SK-N-SH treated with all-trans-retinoic acid at 6 μM for 48 hours (cell line): ENCODE measurements around the gene DNASE2.
A peak's percentile ranks its signal among the peaks of the same experiment; 100 is the strongest.

ENCODE experiments used
- ATAC-seq: fragments of 200-7000 bp; cut with Tn5 transposase; 3 replicates; pipeline ENCODE4 v1.9.1; 2020; ENCODE audit warnings: mild to moderate bottlenecking, moderate library complexity
- ARNTL ChIP-seq: fragments of 450-650 bp; formaldehyde crosslinking; IDR thresholded peaks from 2 replicates; pipeline ENCODE4 v1.5.0; 2020; ENCODE audit warnings: low read depth, mild to moderate bottlenecking, moderate library complexity, borderline replicate concordance
- CSDC2 ChIP-seq: fragments of 250-450 bp; sonication (Bioruptor Pico); IDR thresholded peaks from 2 replicates; pipeline ENCODE4 v1.5.0; 2020; ENCODE audit warnings: mild to moderate bottlenecking, moderate library complexity
- ESRRG ChIP-seq: fragments of 250-450 bp; sonication (Bioruptor Pico); IDR thresholded peaks from 2 replicates; pipeline ENCODE4 v1.6.1; 2021; ENCODE audit warnings: mild to moderate bottlenecking
- GLIS3 ChIP-seq: fragments of 250-450 bp; sonication (Bioruptor Pico); IDR thresholded peaks from 2 replicates; pipeline ENCODE4 v1.5.0; 2020; ENCODE audit warnings: mild to moderate bottlenecking, moderate library complexity
- ISL1 ChIP-seq: fragments of 250-450 bp; sonication (Bioruptor Pico); IDR thresholded peaks from 2 replicates; pipeline ENCODE4 v2.1.2; 2022; ENCODE audit warnings: mild to moderate bottlenecking, moderate library complexity
- PATZ1 ChIP-seq: fragments of 250-450 bp; sonication (Bioruptor Pico); IDR thresholded peaks from 2 replicates; pipeline ENCODE4 v1.8.0; 2020; ENCODE audit warnings: mild to moderate bottlenecking, moderate library complexity, borderline replicate concordance
- POU6F1 ChIP-seq: fragments of 250-450 bp; sonication (Bioruptor Pico); IDR thresholded peaks from 2 replicates; pipeline ENCODE4 v1.8.0; 2021; ENCODE audit warnings: low read depth, mild to moderate bottlenecking, moderate library complexity, borderline replicate concordance
- PPARA ChIP-seq: fragments of 250-450 bp; sonication (Bioruptor Pico); IDR thresholded peaks from 2 replicates; pipeline ENCODE4 v1.5.0; 2020; ENCODE audit warnings: mild to moderate bottlenecking, borderline replicate concordance
- SNAI2 ChIP-seq: fragments of 250-450 bp; sonication (Bioruptor Pico); IDR thresholded peaks from 2 replicates; pipeline ENCODE4 v1.5.0; 2020; ENCODE audit warnings: mild to moderate bottlenecking, moderate library complexity
- TOX ChIP-seq: fragments of 250-450 bp; sonication (Bioruptor Pico); IDR thresholded peaks from 2 replicates; pipeline ENCODE4 v1.8.0; 2021; ENCODE audit warnings: mild to moderate bottlenecking, moderate library complexity, borderline replicate concordance
- TSHZ2 ChIP-seq: fragments of 250-450 bp; sonication (Bioruptor Pico); IDR thresholded peaks from 2 replicates; pipeline ENCODE4 v1.5.0; 2020; ENCODE audit warnings: mild to moderate bottlenecking, moderate library complexity
- ZC3H10 ChIP-seq: fragments of 250-450 bp; sonication (Bioruptor Pico); IDR thresholded peaks from 2 replicates; pipeline ENCODE4 v1.5.1; 2021; ENCODE audit warnings: mild to moderate bottlenecking, moderate library complexity
- ZFP3 ChIP-seq: fragments of 250-450 bp; sonication (Bioruptor Pico); IDR thresholded peaks from 2 replicates; pipeline ENCODE4 v1.5.0; 2020; ENCODE audit warnings: mild to moderate bottlenecking, moderate library complexity
- TF ChIP-seq, protein P1 (sequence below): fragments of 250-450 bp; sonication (Bioruptor Pico); IDR thresholded peaks from 2 replicates; pipeline ENCODE4 v1.5.1; 2021; ENCODE audit warnings: mild to moderate bottlenecking, moderate library complexity

DNASE2 gene

GRCh38 chr19:12838886-12839756 lies 42.1 kb downstream of the DNASE2 start:
- no peak for ATAC-seq
- TF ChIP-seq PATZ1 (CRISPR knock-in tag) (peak; percentile 33; the same call in 1 of the 2 replicates), ISL1 (no peak)

DNA sequence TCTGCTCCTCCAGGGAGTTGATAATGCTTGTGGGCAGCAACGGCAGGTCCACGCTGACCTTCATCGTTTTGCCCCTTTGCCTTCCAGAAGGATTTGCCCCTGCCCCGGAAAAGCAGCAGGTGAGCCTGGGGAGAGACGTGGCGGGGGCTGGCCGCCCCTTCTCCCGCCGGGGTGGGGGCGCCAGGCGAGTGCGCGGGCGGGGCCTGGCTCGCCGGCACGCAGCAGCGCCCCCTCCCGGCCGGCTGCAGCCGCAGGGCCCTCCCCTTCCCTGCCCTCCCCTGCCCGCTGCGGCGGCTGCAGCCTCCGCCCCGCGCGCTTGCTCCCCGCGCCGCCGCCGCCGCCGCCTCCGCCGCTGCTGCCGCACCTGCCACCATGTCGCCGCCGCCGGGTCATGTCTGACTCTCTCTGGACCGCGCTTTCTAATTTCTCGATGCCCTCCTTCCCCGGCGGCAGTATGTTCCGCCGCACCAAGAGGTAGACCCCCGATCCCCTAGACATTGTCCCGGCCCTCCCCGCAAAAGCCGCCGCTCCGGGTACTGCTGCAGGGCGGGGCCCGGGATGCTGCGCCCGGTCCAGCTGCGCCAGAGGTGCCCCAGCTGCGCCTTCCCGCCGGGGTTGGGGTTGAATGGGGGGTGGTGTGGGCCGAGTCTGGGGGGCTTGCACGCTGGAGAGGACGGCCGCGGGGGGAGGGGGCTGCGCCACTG lies 42.9 kb downstream of the DNASE2 start, which contains the start of gene MAST1:
Gene MAST1, plus strand, starts transcription at position 334 of the 704 bp plus-strand sequence. Its CDS starts 58 bp downstream, at position 392.
- ATAC-seq = peak; percentile 60
- TF ChIP-seq SNAI2 (CRISPR knock-in tag) (no peak), GLIS3 (CRISPR knock-in tag) (no peak), ZC3H10 (CRISPR knock-in tag) (no peak), POU6F1 (CRISPR knock-in tag) (no peak), TSHZ2 (CRISPR knock-in tag) (no peak), PPARA (CRISPR knock-in tag) (no peak), TOX (CRISPR knock-in tag) (no peak), ISL1 (no peak), ZFP3 (CRISPR knock-in tag) (no peak), PATZ1 (CRISPR knock-in tag) (no peak), CSDC2 (CRISPR knock-in tag) (no peak), ESRRG (no peak), ARNTL (CRISPR knock-in tag) (no peak)
- TF ChIP-seq, protein P1, sequence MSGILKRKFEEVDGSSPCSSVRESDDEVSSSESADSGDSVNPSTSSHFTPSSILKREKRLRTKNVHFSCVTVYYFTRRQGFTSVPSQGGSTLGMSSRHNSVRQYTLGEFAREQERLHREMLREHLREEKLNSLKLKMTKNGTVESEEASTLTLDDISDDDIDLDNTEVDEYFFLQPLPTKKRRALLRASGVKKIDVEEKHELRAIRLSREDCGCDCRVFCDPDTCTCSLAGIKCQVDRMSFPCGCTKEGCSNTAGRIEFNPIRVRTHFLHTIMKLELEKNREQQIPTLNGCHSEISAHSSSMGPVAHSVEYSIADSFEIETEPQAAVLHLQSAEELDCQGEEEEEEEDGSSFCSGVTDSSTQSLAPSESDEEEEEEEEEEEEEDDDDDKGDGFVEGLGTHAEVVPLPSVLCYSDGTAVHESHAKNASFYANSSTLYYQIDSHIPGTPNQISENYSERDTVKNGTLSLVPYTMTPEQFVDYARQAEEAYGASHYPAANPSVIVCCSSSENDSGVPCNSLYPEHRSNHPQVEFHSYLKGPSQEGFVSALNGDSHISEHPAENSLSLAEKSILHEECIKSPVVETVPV (CRISPR knock-in tag) = no peak

- TF ChIP-seq PPARA (CRISPR knock-in tag) (no peak), TOX (CRISPR knock-in tag) (no peak), ESRRG (no peak), TSHZ2 (CRISPR knock-in tag) (no peak), SNAI2 (CRISPR knock-in tag) (no peak)
- ATAC-seq = no peak
Observed at GRCh38 chr19:12837225-12837624, 44.0 kb downstream of the DNASE2 start.
